Measurements from ENCODE around the gene WDR45.

WDR45 gene

GRCh38 chrX:49079489-49080428, at the start of gene WDR45 (continued):
- TF ChIP-seq ZFP3 (tag by site-specific recombination; IDR thresholded peaks at IDR 0.05; ENCODE audit: low read depth) (no peak), ZBTB1 (tag by site-specific recombination; IDR thresholded peaks at IDR 0.05) (no peak), ZNF138 (tag by site-specific recombination; IDR thresholded peaks at IDR 0.05; ENCODE audit: borderline replicate concordance) (no peak), ZNF324 (tag by site-specific recombination; IDR thresholded peaks at IDR 0.05) (0 out of 2 replicates have a peak, but pooled peaks have one; percentile 63), ZNF366 (tag by site-specific recombination; conservative IDR thresholded peaks at IDR 0.05) (no peak), ZSCAN5A (tag by site-specific recombination; IDR thresholded peaks at IDR 0.05) (no peak), KLF7 (tag by site-specific recombination; IDR thresholded peaks at IDR 0.05; ENCODE audit: borderline replicate concordance) (no peak; the same call in 1 of the 2 replicates), ZXDB (tag by site-specific recombination; IDR thresholded peaks at IDR 0.05) (peak; percentile 68), ZNF473 (tag by site-specific recombination; IDR thresholded peaks at IDR 0.05) (no peak), TCF7L2 (IDR thresholded peaks at IDR 0.05; ENCODE audit: borderline replicate concordance, low read depth, low read length) (no peak), ZBTB44 (tag by site-specific recombination; IDR thresholded peaks at IDR 0.05) (no peak), REPIN1 (tag by site-specific recombination; IDR thresholded peaks at IDR 0.05; ENCODE audit: low read depth) (no peak), KLF1 (tag by site-specific recombination; IDR thresholded peaks at IDR 0.05) (peak; percentile 64), ZFHX2 (tag by site-specific recombination; conservative IDR thresholded peaks at IDR 0.05) (0 out of 2 replicates have a peak, but pooled peaks have one; percentile 13), ZNF155 (tag by site-specific recombination; IDR thresholded peaks at IDR 0.05) (no peak), ZNF19 (tag by site-specific recombination; IDR thresholded peaks at IDR 0.05; ENCODE audit: low read depth) (no peak), ZBTB10 (tag by site-specific recombination; IDR thresholded peaks at IDR 0.05) (peak; percentile 84), ZNF426 (tag by site-specific recombination; IDR thresholded peaks at IDR 0.05) (no peak)
- TF ChIP-seq, protein P1, sequence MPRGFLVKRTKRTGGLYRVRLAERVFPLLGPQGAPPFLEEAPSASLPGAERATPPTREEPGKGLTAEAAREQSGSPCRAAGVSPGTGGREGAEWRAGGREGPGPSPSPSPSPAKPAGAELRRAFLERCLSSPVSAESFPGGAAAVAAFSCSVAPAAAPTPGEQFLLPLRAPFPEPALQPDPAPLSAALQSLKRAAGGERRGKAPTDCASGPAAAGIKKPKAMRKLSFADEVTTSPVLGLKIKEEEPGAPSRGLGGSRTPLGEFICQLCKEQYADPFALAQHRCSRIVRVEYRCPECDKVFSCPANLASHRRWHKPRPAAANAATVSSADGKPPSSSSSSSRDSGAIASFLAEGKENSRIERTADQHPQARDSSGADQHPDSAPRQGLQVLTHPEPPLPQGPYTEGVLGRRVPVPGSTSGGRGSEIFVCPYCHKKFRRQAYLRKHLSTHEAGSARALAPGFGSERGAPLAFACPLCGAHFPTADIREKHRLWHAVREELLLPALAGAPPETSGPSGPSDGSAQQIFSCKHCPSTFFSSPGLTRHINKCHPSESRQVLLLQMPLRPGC (tag by site-specific recombination; IDR thresholded peaks at IDR 0.05): no peak
- TF ChIP-seq, protein P2, sequence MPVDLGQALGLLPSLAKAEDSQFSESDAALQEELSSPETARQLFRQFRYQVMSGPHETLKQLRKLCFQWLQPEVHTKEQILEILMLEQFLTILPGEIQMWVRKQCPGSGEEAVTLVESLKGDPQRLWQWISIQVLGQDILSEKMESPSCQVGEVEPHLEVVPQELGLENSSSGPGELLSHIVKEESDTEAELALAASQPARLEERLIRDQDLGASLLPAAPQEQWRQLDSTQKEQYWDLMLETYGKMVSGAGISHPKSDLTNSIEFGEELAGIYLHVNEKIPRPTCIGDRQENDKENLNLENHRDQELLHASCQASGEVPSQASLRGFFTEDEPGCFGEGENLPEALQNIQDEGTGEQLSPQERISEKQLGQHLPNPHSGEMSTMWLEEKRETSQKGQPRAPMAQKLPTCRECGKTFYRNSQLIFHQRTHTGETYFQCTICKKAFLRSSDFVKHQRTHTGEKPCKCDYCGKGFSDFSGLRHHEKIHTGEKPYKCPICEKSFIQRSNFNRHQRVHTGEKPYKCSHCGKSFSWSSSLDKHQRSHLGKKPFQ (tag by site-specific recombination; IDR thresholded peaks at IDR 0.05): no peak
- TF ChIP-seq, protein P3, sequence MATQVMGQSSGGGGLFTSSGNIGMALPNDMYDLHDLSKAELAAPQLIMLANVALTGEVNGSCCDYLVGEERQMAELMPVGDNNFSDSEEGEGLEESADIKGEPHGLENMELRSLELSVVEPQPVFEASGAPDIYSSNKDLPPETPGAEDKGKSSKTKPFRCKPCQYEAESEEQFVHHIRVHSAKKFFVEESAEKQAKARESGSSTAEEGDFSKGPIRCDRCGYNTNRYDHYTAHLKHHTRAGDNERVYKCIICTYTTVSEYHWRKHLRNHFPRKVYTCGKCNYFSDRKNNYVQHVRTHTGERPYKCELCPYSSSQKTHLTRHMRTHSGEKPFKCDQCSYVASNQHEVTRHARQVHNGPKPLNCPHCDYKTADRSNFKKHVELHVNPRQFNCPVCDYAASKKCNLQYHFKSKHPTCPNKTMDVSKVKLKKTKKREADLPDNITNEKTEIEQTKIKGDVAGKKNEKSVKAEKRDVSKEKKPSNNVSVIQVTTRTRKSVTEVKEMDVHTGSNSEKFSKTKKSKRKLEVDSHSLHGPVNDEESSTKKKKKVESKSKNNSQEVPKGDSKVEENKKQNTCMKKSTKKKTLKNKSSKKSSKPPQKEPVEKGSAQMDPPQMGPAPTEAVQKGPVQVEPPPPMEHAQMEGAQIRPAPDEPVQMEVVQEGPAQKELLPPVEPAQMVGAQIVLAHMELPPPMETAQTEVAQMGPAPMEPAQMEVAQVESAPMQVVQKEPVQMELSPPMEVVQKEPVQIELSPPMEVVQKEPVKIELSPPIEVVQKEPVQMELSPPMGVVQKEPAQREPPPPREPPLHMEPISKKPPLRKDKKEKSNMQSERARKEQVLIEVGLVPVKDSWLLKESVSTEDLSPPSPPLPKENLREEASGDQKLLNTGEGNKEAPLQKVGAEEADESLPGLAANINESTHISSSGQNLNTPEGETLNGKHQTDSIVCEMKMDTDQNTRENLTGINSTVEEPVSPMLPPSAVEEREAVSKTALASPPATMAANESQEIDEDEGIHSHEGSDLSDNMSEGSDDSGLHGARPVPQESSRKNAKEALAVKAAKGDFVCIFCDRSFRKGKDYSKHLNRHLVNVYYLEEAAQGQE (tag by site-specific recombination; IDR thresholded peaks at IDR 0.05): peak; percentile 86
- TF ChIP-seq, protein P4, sequence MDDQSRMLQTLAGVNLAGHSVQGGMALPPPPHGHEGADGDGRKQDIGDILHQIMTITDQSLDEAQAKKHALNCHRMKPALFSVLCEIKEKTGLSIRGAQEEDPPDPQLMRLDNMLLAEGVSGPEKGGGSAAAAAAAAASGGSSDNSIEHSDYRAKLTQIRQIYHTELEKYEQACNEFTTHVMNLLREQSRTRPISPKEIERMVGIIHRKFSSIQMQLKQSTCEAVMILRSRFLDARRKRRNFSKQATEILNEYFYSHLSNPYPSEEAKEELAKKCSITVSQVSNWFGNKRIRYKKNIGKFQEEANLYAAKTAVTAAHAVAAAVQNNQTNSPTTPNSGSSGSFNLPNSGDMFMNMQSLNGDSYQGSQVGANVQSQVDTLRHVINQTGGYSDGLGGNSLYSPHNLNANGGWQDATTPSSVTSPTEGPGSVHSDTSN (CRISPR knock-in tag; IDR thresholded peaks at IDR 0.05): no peak

Measured in HEK293 (cell line).